GM19023 (cell line): ENCODE results near the gene METAP1D.

Source experiments
- ATAC-seq: cut with Tn5 transposase; IDR thresholded peaks from one replicate; pipeline ENCODE4 v1.9.1; 2021; ENCODE audit warnings: mild to moderate bottlenecking, moderate library complexity; ENCODE audit not compliant: unreplicated experiment

The METAP1D gene

GRCh38 chr2:172090044-172090961 is 90.5 kb downstream of the METAP1D start:
- no peak for ATAC-seq

DNA sequence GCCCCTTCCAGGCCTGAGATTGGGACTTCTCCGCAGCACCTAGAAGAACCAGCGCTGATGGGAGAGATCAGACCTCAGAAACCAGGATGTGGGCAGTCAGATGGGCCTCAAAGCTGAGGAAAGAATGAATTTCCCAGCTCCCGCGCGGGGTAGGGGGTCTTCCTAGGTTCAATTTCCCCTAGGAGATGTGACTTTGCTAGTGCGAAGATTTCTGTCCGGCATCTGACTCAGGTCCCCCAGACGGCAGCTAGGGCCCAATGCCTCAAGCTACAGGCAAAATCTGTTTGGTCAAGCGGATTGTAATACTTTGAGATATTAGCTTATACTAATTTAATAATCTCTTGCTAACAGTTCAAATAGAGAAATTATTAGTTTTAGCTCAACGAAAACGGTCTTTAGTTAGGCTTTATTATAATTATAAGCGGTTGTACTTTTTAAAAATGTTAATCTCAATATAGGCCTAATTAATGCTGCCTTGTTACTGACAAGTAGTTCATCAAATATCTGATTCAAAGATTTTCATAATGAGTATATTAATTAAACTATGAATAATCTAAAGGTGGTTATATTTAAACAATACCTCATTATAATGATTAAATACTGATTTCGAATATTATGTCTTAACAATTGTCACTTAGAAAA is 91.4 kb downstream of the METAP1D start:
- ATAC-seq = no peak

- no peak for ATAC-seq
Observed at GRCh38 chr2:172091761-172092566, 92.2 kb downstream of the METAP1D start.

- ATAC-seq = no peak
Observed at GRCh38 chr2:172092716-172093415, 93.1 kb downstream of the METAP1D start.

- ATAC-seq = no peak
Observed at GRCh38 chr2:172093416-172094293, 93.9 kb downstream of the METAP1D start.

DNA sequence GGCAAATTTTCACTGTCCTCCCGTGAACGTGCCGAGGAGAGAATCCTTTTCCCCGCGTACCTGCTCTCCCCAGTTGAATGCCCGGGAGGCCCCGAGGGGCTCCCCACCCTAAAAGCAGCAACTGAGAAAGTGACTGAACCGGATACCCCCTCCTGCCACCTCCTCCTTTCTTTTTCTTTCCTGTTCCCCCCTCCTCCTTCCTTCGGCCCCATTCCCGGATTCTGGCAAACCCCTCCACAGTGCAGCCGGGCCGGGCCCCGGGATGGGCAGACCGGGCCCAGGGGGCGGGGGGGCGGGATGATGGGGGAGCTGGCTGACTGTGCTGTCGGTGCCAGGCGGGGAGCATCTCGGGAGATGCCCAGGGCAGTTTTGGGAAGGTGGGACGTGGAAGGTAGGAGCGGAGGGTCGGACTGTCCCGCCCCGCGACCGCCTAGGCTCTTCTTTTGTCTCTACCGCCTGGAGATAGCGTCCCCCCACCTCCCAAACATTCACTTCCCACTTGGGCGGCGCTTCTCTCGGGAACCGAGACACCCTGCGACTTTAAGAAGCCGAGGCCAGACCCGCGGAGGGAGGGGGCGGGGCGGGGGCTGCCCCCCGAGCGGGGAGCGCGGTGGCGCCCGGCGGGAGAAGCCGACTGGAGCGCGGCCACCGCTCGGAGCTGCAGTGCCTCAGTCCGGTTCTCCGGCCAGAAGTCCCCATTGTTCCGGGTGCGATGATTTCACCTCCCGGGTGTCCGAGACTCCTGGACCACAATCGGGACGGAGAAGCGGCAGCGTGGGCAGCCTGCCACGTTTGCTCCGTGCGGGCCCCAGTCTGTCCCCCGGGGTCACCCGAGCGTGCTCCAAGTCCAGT is 94.8 kb downstream of the METAP1D start:
- no peak for ATAC-seq

DNA sequence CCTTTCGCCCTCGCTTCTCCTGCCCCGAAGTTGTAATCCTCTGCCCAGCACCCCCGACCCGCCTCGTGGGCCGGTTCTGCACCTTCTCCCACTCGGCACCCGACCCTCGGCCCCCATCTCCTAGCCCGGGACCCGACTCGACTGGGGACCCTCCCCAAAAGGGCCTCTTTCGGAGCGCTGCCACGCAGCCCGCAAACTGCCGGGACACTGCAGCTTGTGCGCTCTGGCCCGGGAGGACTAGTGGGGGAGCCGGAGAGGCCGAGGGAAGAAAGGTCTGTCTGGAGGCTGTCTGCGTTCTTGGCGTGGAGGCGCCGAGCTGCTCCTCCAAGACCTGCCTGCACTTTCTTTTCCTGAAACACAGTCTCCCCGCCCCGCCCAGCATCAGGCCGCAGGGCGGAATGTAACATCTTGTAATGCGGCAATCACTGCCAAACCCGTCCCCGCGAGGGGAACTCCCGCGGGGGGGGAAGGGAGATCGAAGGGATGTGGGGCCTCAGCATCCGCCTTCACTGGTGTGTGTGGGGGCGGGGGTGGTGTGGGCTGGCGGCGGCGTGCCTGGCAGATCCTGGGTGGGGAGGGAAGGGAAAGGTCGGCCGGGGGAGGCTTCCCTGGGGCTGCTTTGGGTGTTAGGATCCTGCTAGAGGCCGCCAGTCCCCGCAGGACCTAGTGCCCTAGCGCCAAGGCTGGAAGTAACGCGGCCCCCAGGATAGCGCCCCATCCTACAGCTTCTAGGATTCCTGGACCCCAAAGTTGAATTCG is 95.6 kb downstream of the METAP1D start:
- ATAC-seq = no peak

- no peak for ATAC-seq
Observed at GRCh38 chr2:172095905-172096625, 96.3 kb downstream of the METAP1D start.

- ATAC-seq = no peak
Observed at GRCh38 chr2:172096626-172097547, 97.1 kb downstream of the METAP1D start.

DNA sequence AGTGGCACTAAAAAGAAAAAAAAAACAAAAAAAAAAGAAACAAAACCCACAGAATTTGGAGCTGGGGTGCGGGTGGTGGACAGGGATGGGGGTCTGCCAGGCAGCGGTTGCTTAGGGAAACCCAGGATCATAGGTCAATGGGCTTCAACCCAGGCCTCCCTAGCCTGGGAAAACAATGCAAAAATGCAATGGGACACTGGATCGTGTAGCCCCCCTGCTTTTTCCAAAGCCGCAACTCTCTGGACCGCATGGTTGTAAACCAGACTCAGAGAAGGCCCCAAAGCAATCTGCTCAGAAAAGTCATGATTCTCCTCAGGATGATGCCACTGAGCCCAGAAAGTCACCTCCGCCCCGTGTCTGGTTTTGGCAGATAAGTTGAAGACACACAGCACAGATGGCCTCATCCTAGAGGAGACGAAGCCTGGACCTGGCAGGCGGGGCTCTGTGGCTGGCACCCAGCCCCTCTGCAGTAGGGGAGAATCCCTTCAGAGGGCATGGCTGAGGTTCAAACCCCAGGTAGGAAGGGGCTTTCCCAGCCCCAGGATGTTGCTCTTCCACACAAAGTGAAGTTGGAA is 97.9 kb downstream of the METAP1D start:
- ATAC-seq = no peak

GRCh38 chr2:172098287-172098649 is 98.5 kb downstream of the METAP1D start:
- no peak for ATAC-seq

DNA sequence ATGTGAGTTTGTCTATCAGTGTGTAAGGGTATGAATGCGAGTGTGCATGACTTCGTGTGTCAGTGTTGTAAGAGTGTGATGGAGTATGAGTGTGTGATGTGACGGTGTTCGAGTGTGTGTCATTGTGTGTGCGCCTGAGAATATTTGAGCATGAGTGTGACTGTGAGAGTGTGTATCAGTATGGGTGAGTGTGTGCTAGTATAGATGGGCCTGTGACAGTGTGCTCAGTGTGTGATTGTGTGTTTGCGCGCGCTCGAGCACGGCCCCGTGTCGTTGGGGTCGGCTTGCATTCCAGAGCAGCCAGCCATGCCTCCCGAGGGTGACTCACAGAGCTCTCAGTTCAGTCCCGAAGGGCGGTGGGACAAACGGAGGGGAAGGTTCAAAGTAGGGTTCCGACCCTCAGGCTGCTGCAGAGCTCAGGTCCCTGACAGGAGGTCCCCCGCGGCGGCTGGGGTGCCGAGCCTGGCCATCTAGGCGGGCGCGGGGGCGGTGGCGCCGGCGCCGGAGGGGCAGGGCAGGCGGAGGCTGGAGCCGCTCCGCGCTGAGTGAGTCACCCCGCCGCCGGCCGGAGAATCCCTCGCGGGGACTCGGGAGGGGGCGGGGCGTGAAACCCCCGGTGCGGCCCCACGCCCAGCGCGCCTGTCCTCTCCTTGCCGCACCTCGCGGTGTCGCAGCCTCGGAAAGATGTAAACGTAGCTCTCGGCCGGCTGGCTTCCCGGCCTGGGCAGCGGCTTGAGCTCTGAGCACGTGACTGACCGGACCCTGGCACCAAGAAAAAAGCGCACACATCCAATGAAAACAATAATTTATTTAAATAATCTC is 99.1 kb downstream of the METAP1D start:
- ATAC-seq = no peak

DNA sequence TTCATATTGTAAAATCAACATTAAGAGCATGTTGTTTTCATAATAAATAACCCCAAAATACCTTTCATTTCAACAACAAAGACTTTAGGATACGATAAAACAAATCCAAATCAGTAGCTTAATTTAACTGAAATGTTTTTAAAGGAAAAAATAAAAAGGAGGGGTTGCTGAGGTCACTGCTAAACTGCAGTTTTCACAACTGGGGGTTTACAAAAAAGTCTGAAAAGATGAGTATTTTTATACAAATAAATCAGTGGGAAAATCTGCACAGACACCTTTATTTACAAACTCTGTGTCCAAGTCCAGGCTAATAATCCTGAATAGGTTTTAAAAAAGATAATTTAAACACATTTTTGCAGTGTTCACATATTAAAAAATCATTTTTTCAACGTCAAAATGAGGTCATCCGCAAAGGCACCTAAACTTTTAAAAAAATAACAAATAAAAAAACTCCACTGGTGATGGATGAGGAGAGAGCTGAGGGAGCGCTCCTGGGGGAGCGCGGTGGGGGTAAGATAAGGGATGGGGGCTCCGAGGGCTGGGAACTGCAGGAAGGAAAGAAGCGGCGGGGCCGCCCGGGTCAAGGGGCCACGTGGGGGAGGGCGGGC is 99.8 kb downstream of the METAP1D start:
- ATAC-seq = no peak

DNA sequence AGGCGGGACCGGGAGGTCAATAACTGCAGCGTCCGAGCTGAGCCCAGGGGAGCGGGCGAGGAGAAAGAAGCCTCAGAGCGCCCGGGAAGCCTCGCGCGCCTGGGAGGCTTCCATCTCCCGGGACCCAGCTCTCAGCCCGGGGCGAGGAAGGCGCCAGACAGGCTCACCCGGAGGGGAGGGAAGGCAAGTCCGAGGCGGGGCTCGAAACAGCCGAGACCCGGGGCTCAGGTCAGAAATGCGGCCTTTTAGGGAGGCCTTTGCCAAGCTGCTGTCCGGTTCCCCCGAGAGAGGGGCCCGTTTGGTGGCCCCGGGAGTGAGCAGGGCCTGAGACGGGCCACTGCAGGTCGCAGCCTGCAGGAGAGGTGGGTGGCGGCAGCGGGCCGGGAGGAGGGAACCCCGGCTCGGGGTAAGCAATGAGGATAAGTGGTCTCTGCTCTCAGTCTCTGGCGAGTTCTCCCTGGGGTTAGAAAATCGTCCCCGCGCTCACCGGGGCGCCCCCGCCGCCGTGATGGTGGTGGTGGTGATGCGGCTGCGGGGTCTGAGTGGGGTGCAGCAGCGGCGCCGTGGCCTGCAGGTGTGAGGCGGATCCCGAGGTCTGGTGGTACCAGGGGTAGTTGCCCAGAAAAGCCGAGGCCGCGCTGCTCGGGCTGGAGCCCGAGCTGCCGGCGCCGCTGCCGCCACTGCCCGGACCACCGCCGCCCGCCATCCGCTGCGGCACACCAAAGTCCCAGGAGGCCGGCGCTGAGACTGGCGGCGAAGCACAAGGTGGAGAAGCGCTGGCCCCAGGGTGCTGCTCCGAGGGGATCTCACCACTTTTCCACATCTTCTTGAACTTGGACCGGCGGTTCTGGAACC is 100.6 kb downstream of the METAP1D start:
- no peak for ATAC-seq
